Measurements from ENCODE around the gene PYCR2. TPM values are rescaled to one million over a fixed set of nuclear protein-coding genes. Genes with fewer than 3 reads are reported as not detected.
"Not testable (repeated sequence)": the region's sequence is repeated elsewhere in the genome, so short reads cannot be mapped to it uniquely, and the experiment has no call there.

The PYCR2 gene
- total RNA-seq, 4 donors from 2014 or later: 23.0 to 35.1 (median 28.0) TPM

GRCh38 chr1:225931270-225932136 is 7.5 kb upstream of the PYCR2 start:
- H3K4me3 ChIP-seq: no peak overlapping the region
- intact Hi-C loops (cut with DNase I): no loop called here
- TF ChIP-seq CTCF (IDR thresholded peaks at IDR 0.05) (no peak), POLR2A (IDR thresholded peaks at IDR 0.05) (no peak)
- no peak for DNase-seq
- H3K9me3 ChIP-seq: no peaks in the 10 kb centered on the region
- H3K4me1 ChIP-seq: no peaks in the 10 kb centered on the region
- H3K27ac ChIP-seq: no peak overlapping the region
- no peaks in the 10 kb centered on the region for H3K27me3 ChIP-seq
- WGBS, 2 donors: 86 to 89% methylated on average over 5 of the region's 5 CpGs
- H3K36me3 ChIP-seq: no peaks in the 10 kb centered on the region

GRCh38 chr1:225930566-225930965 is 6.5 kb upstream of the PYCR2 start:
- no peak for TF ChIP-seq CTCF (IDR thresholded peaks at IDR 0.05)
- TF ChIP-seq POLR2A (IDR thresholded peaks at IDR 0.05): no peak
- intact Hi-C loops (cut with DNase I): no loop called here
- DNase-seq: no peak
- no peaks in the 10 kb centered on the region for H3K36me3 ChIP-seq
- no peak overlapping the region for H3K27ac ChIP-seq
- no peak overlapping the region for H3K4me3 ChIP-seq
- H3K9me3 ChIP-seq: no peaks in the 10 kb centered on the region
- H3K27me3 ChIP-seq: no peaks in the 10 kb centered on the region
- WGBS, 2 donors: 95 to 98% methylated on average over 2 of the region's 2 CpGs
- H3K4me1 ChIP-seq: no peaks in the 10 kb centered on the region

- DNase-seq; intact Hi-C loops (cut with DNase I): not testable (repeated sequence)
- WGBS, 2 donors: 96% methylated on average over 3 of the region's 3 CpGs
These were observed 5.4 kb upstream of the PYCR2 start for GRCh38 chr1:225929462-225929861.

GRCh38 chr1:225928186-225929175 is 4.4 kb upstream of the PYCR2 start:
- no peak for TF ChIP-seq CTCF (IDR thresholded peaks at IDR 0.05)
- TF ChIP-seq POLR2A (IDR thresholded peaks at IDR 0.05): no peak
- Histone ChIP-seq H3K4me1 (peaks cover 5 to 10% (median 6%) of the 10 kb centered on the region in 3 donors), H3K36me3 (no peaks in the 10 kb centered on the region), H3K4me3 (no peak overlapping the region), H3K27ac (peak overlapping the region in 1 of 4 donors; percentile 6), H3K27me3 (no peaks in the 10 kb centered on the region), H3K9me3 (no peaks in the 10 kb centered on the region)
- intact Hi-C loops (cut with DNase I): no loop called here
- no peak for DNase-seq
- 77 to 80% methylated on average over 14 of the region's 14 CpGs for WGBS, 2 donors

More at GRCh38 chr1:225929462-225929861, 5.4 kb upstream of the PYCR2 start:
- not testable (repeated sequence) for H3K36me3 ChIP-seq, H3K4me3 ChIP-seq, H3K4me1 ChIP-seq, H3K27ac ChIP-seq, H3K27me3 ChIP-seq, H3K9me3 ChIP-seq

- DNase-seq: no peak
- 90 to 92% methylated on average over 3 of the region's 3 CpGs for WGBS, 2 donors
- TF ChIP-seq CTCF (IDR thresholded peaks at IDR 0.05) (no peak), POLR2A (IDR thresholded peaks at IDR 0.05) (no peak)
- Histone ChIP-seq H3K4me3 (no peak overlapping the region), H3K9me3 (no peaks in the 10 kb centered on the region), H3K36me3 (peaks cover 0 to 6% (median 0%) of the 10 kb centered on the region in 3 donors), H3K27ac (no peak overlapping the region), H3K27me3 (no peaks in the 10 kb centered on the region), H3K4me1 (peaks cover 22 to 29% (median 25%) of the 10 kb centered on the region in 3 donors)
- intact Hi-C loops (cut with DNase I): no loop called here
These were observed 2.6 kb upstream of the PYCR2 start for GRCh38 chr1:225926551-225927113.
